ENCODE measurements around the gene SAMM50. TPM values are rescaled to one million over a fixed set of nuclear protein-coding genes. Genes with fewer than 3 reads are reported as not detected.

SAMM50 gene
- total and polyA plus RNA-seq, 4 donors = 19.2 to 30.1 (median 26.0) TPM

- H3K9me3 ChIP-seq (ENCODE audit: control insufficient read depth in 4 of 4, low read length in 3 of 4) = no peaks in the 10 kb centered on the region
- TF ChIP-seq NR2F2 (IDR thresholded peaks at IDR 0.05) (no peak), EGR1 (IDR thresholded peaks at IDR 0.05; ENCODE audit: low read depth in 2 of 2) (no peak), HNF4G (IDR thresholded peaks at IDR 0.05) (no peak), JUND (IDR thresholded peaks at IDR 0.05) (no peak), GABPA (IDR thresholded peaks at IDR 0.05 in 1 of 2, conservative IDR thresholded peaks at IDR 0.05 in 1 of 2) (no peak), TAF1 (conservative IDR thresholded peaks at IDR 0.05) (no peak), ATF3 (IDR thresholded peaks at IDR 0.05) (no peak), MAX (IDR thresholded peaks at IDR 0.05) (no peak), CTCF (IDR thresholded peaks at IDR 0.05; ENCODE audit: low read depth, low read length, missing input control) (no peak), HNF4A (conservative IDR thresholded peaks at IDR 0.05) (no peak), YY1 (IDR thresholded peaks at IDR 0.05) (no peak), FOXA2 (IDR thresholded peaks at IDR 0.05) (no peak), RXRA (IDR thresholded peaks at IDR 0.05) (no peak), SP1 (IDR thresholded peaks at IDR 0.05) (no peak), FOXA1 (IDR thresholded peaks at IDR 0.05) (no peak), REST (IDR thresholded peaks at IDR 0.05) (no peak)
- TF ChIP-seq, protein P1, sequence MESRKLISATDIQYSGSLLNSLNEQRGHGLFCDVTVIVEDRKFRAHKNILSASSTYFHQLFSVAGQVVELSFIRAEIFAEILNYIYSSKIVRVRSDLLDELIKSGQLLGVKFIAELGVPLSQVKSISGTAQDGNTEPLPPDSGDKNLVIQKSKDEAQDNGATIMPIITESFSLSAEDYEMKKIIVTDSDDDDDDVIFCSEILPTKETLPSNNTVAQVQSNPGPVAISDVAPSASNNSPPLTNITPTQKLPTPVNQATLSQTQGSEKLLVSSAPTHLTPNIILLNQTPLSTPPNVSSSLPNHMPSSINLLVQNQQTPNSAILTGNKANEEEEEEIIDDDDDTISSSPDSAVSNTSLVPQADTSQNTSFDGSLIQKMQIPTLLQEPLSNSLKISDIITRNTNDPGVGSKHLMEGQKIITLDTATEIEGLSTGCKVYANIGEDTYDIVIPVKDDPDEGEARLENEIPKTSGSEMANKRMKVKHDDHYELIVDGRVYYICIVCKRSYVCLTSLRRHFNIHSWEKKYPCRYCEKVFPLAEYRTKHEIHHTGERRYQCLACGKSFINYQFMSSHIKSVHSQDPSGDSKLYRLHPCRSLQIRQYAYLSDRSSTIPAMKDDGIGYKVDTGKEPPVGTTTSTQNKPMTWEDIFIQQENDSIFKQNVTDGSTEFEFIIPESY (IDR thresholded peaks at IDR 0.05) = no peak
- DNase-seq (ENCODE audit: low spot score) = no peak
Observed at GRCh38 chr22:43975041-43975440, 19.8 kb downstream of the SAMM50 start.

More at GRCh38 chr22:43975041-43975440, 19.8 kb downstream of the SAMM50 start:
- Histone ChIP-seq H3K27me3 (ENCODE audit: control insufficient read depth in 4 of 4, insufficient read depth in 4 of 4, low read length in 3 of 4) (no peaks in the 10 kb centered on the region), H3K27ac (ENCODE audit: low read depth in 1 of 2, low read length in 2 of 2) (no peak overlapping the region), H3K36me3 (ENCODE audit: control insufficient read depth in 4 of 4, insufficient read depth in 3 of 4, low read depth in 1 of 4, low read length in 3 of 4) (peaks cover 28 to 78% (median 63%) of the 10 kb centered on the region in 4 donors), H3K4me1 (ENCODE audit: control insufficient read depth in 4 of 4, insufficient read depth in 4 of 4, low read length in 3 of 4) (peaks cover 0 to 2% (median 0%) of the 10 kb centered on the region in 4 donors), H3K9ac (ENCODE audit: low read depth in 1 of 2, low read length in 2 of 2) (no peak overlapping the region), H3K4me3 (ENCODE audit: low read depth in 1 of 3, low read length in 3 of 3) (no peak overlapping the region)
- 83% methylated on average over 4 of the region's 4 CpGs for WGBS

Measured in liver (tissue), 9 donors.